Left renal cortex interstitium (tissue), 4 donors: Measurements from ENCODE around the gene MTG2. TPM values are rescaled to one million over a fixed set of nuclear protein-coding genes. Genes with fewer than 3 reads are reported as not detected.

Experiments used
- DNase-seq, 4 donors: peaks; one replicate each; pipeline ENCODE4 v3.0.0-alpha.2; 2013; ENCODE audit warnings: low read depth in 4 of 4, low spot score in 2 of 4, missing footprints in 1 of 4
- polyA plus RNA-seq, 4 donors: library from polyadenylated mRNA; unstranded; fragments of 120-200 nt; gene quantifications; one replicate each; pipeline ENCODE4 v1.2.1, GENCODE V29; 2013; ENCODE audit not compliant: insufficient read length in 4 of 4

Gene MTG2
- polyA plus RNA-seq, 4 donors: 30.6 to 45.6 (median 36.7) TPM

- DNase-seq: no peak
These were observed 22.6 kb upstream of the MTG2 start for GRCh38 chr20:62160253-62160652.

- no peak for DNase-seq
These were observed 22.0 kb upstream of the MTG2 start for GRCh38 chr20:62160876-62161275.

- DNase-seq: no peak
These were observed 21.5 kb upstream of the MTG2 start for GRCh38 chr20:62161347-62161746.

GRCh38 chr20:62162765-62163484 is 19.9 kb upstream of the MTG2 start:
- no peak for DNase-seq

DNA sequence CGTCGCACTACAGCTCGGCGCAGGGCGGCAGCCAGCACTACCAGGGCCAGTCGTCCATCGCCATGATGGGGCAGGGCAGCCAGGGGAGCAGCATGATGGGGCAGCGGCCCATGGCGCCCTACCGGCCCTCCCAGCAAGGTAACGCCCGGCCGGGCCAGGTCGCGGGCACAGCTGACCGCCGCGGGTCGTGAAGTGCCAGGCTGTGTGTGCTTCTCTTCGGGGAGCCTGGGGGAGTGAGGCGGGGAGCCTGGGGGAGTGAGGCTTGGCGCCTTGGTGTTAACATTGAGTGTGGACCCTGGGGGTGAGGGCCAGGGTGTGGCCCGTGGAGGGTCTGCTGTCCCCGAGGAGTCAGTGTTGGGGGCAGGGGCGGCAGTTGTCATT is 19.4 kb upstream of the MTG2 start:
- DNase-seq: no peak

DNA sequence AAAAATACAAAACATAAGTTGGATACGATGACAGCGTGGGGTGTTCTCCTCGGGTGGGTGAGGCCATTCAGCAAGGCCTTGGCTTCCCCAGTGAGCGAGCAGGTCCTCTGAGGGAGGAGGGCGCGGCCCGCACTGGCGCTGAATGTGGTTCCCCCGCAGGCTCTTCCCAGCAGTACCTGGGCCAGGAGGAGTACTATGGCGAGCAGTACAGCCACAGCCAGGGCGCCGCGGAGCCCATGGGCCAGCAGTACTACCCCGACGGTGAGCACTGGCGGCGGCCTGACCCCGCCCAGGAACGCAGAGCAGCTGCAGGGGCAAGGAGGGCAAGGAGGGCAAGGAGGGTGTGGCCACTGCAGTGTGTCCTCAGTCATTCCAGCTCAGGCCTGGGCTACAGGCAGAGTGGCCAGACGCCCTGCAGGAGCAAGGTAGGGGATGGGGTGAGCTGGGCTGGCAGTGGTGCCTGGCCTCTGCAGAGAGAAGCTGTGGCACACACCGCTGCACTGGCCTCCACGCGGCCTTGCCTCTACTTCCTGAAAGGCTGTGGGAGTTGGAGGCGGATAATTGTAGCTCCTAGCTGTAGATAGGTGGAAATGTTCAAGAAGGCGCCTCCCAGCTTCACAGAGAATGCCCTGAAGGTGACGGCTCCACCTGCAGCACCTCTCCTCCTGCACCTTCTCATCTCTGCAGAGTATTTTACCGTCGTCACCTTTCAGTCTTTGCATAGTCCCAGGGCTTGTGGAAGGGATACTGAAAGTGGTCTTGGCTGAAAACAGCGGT is 18.7 kb upstream of the MTG2 start:
- DNase-seq: no peak

GRCh38 chr20:62164879-62165761 is 17.7 kb upstream of the MTG2 start:
- DNase-seq: no peak

DNA sequence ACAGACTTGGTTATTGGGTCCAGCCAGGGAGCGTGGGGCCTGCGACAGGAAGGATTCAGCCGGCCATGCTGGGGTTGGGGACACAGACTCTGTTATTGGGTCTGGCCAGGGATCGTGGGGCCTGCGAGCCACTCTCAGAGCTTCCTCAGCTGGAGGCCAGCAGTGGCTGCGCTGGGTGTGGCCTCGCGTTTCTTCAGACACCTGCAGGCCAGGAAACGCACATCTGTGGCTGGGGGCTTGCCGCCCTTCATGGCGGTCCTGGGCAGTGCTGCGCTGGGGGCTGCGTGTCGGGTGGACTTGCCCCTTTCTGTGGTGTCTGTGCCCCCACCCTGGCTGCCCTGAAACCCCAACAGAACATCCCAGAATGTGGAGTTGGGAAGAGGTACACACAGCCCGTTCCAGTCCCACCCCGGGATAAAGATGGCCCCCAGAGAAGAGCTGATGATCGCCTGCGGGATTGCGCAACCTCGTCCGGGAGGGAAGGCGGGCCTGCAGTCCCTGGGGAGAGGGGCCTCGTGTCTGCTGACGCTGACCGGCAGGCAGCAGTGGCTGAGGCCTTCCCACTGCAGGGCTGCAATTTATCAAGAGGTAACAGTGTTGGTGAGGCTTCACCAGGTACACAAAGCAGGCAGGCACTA is 16.9 kb upstream of the MTG2 start:
- no peak for DNase-seq

DNA sequence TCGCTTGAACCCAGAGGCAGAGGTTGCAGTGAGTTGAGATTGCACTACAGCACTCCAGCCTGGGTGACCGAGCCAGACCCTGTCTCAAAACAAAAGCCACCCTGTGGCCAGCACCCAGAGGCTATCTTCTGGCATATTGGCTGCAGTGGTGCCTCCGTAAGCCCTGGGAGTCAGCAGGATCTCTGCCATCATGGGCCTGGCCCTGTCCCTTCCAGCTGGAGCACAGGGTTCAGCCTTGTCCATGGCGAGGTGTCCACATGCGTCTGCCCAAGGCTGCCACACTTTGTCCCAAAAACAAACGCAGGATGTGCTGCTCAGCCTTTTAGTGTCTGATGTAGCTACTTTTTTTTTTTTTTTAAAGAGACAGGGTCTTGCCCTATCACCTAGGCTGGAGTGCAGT is 15.4 kb upstream of the MTG2 start:
- no peak for DNase-seq

DNA sequence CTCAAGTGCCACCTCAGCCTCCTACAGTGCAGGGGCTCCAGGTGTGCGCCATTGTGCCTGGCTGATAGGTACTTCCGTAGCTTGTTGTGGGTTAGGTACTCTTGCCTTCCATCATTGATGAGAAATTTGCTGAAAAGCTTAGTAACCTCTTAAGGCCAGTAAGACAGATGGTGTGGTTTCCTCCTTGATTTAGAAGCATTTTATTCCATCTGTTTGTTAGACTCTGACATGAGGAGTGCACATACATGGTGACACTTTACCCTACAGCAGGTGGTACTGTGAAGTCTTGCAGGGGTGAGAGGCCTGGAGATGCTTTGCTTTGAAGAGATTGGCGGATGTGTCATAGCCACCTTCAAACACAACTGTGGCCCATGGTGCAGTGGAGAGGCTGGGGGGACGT is 14.8 kb upstream of the MTG2 start:
- no peak for DNase-seq

DNA sequence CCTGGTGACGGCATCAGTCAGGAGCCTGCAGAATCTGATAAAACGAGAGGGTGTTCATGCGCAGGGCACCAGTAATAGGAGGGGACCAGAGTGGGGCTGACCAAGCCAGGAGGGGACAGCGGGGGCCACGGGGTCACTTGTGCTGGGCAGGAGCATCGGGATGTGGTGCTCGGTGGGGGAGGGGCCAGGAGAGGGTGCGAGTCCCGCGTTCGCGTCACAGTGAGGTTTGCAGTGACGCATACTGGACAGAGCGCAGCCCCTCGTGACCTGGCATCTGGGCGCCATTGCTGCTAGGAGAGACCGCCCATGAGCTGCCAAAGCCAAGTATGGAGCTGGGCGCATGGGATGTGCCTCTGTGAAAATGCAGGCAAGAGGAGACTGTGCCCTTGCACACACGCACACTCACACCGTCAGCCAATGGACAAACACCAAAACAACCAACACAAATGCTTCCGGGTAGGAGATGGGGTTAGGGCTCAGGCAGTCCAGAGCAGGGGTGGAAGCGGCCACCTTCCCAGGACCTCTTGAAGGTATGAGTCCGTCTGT is 13.9 kb upstream of the MTG2 start:
- no peak for DNase-seq

GRCh38 chr20:62170536-62170935 is 12.3 kb upstream of the MTG2 start:
- DNase-seq: no peak

DNA sequence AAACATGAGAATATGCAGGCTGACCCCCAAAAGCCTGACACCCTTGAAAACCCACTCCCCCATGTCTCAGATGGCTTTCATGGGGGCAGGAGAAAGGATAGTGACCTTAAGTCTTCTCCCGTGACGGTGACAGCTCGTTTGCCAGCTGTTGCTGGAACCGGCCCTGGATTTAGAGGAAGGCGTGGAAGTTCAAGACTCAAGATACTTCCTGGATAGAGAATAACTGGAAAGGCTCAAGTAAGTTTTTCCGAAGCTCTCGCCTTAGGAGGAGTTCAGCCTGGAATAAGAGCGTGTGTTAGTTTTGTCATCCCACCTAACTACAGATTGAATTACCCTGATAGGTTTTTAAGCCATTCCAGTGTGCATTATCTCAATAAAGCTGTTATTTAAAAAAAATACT is 11.6 kb upstream of the MTG2 start:
- DNase-seq: no peak

DNA sequence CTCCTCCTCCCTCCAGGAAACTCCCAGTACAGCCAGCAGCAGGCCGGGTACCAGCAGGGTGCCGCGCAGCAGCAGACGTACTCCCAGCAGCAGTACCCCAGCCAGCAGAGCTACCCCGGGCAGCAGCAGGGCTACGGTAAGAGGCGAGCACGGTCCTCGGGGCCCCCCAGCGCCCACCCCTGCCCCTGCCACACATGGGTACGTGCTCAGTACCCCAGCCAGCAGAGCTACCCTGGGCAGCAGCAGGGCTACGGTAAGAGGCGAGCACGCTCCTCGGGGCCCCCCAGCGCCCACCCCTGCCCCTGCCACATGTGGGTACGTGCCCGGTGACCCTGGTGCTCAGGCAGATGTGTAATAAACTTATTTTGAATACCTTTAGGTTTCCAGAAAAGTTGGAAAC is 10.2 kb upstream of the MTG2 start:
- DNase-seq: no peak

GRCh38 chr20:62174021-62174804 is 8.6 kb upstream of the MTG2 start:
- DNase-seq: no peak

DNA sequence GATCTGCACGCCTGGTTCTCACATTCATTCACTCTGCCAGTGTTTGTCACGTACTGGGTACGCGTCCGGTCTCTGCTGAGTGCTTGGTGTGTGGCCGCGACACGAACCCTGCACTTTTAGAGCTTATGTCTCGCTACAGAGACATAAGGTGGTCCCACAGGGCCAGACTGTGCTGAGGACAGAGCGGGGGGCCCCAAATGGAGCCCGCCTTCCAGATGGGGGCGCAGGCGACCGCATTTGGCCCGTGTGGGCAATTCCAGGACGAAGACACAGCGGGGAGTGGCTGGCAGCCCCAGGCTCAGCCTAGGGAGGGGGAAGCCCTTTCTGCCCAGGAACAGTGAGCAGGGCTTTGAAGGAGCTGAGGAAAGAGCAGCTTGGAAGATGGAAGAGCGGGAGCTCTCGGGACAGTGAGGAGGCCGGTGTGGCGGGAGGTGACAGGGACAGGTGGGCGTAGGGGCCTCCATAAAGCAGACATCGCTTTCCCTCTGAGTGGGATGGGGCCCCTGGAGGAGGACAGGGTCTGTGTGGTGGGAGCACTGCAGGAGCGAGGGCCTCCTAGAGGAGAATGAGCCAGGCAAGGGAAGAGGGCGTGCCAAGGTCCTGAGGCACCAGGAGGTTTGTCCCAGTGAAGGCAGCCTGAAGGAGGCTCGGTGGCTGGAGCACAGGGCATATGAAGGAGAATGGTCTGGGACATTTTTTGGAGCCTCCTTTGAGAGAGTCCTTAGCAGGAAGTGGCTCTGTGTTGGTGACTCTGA is 7.8 kb upstream of the MTG2 start:
- DNase-seq: no peak

- no peak for DNase-seq
These were observed 7.1 kb upstream of the MTG2 start for GRCh38 chr20:62175711-62176110.

GRCh38 chr20:62176866-62177265 is 6.0 kb upstream of the MTG2 start:
- DNase-seq: no peak

- DNase-seq: no peak
These were observed 5.5 kb upstream of the MTG2 start for GRCh38 chr20:62177307-62177706.
